Activated CD4-positive, CD25-positive, alpha-beta regulatory T cell treated with anti-CD3 and anti-CD28 coated beads, Interleukin-2, amount 50 U/mL, for 24 hours (primary cell): ENCODE measurements around the gene RAB22A.

ENCODE experiments used
- ATAC-seq, 2 donors: fragments of 150-1000 bp; cut with Tn5 transposase; one replicate each; pipeline ENCODE4 v1.10.0; 2021; ENCODE audit warnings: mild to moderate bottlenecking in 1 of 2, moderate library complexity in 1 of 2

The RAB22A gene

DNA sequence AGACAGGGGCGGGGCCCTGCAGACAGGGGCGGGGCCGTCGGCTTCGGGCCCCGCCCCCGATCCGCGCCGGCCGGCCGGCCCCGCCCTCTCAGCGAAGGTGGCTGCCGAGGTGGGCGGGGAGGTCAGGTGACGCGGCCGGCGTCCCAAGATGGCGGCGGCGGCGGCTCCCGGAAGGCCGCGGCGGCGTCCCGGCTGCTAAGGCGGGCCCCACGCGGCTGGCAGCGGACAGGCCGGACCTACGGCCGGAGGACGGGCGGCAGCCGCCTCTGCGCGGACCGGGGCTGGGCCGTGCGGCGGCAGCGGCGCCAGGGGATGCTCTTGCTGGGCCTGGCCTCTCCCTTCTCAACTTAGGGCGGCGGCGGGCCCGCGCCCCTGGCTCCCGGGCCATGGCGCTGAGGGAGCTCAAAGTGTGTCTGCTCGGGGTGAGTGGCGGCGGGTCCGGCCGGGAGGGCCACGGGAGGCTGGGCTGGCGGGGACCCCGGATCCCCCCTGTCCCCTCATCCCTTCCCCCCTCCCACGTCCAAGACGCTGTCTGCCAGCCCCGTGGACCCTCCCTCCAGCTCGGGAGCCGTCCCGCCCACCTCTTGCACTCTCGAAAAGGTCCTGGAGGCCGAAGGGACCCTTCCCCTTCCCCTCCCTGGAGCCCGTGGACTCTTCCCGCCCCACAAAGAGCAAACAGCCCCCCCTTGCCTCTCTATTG, at the start of gene RAB22A:
RAB22A (plus strand) TSS at position 125 of the 700 bp plus-strand sequence; CDS start at position 387, 262 bp downstream.
- peak; percentile 24 to 33 for ATAC-seq

GRCh38 chr20:58260006-58260405, 49.5 kb upstream of the RAB22A start:
- ATAC-seq = no peak

GRCh38 chr20:58261660-58262059, 47.9 kb upstream of the RAB22A start:
- no peak for ATAC-seq

- no peak for ATAC-seq
These were observed 45.2 kb upstream of the RAB22A start for GRCh38 chr20:58264271-58264670.

DNA sequence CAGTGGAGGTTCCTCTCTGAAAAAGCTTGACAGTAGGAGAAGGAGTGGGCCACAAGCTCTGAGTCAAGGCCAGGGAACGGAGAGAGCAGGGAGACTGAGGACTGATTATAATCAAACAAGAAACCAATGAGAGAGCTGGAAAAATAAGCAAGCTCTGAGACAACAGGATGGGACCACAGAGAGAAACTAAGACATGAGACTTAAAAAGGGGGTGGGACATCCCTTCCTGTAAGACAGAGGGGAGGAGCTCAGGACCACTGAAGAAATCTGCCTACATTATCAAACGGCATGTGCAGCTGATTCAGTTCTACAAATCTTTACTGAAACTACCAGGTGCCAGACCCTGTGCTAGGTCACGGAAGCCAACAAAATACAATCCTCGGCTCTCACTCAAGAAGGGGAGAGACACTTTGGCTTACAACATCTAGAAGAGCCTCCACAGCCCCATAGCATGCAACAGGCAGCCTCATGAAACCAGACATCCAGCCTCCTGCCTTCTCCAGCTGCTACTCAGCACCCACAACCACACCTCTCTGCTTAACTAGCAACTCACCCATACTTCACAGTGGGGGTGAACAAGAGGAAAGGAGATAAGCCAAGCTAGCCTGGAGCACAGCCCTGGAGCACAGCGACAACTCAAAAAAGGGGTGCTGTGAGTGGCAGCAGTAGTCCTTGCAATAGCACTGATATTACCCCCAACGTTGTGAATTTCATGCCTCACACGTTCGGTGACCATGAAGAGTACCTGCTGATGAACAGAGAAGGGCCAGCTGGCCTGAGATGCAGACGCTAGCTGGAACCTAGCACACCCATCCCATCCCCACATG, 41.9 kb upstream of the RAB22A start:
- ATAC-seq = no peak

DNA sequence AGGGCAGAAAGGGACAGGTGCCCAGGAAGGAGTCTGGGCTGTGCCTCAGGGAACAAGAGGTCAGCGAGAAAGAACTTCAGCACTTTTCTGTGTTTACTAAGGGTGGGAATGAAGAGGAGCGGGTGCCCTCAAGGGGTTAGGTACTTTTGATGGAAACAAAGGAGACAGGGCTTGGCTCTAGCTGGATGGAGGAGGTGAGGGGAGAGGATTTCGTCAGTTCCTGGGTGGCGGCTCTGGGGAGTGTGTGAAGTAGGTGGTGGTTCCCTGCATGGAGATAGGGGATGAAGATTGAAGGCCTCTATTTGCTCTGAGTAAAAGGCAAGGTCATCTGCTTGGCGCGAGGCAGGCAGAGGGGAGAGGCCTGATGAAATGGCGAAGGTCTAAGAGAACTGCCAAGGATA, 41.1 kb upstream of the RAB22A start:
- ATAC-seq = no peak

GRCh38 chr20:58268936-58269619, 40.4 kb upstream of the RAB22A start:
- no peak for ATAC-seq

- ATAC-seq = peak; percentile 93 to 98
These were observed 37.7 kb upstream of the RAB22A start for GRCh38 chr20:58271606-58272351.

DNA sequence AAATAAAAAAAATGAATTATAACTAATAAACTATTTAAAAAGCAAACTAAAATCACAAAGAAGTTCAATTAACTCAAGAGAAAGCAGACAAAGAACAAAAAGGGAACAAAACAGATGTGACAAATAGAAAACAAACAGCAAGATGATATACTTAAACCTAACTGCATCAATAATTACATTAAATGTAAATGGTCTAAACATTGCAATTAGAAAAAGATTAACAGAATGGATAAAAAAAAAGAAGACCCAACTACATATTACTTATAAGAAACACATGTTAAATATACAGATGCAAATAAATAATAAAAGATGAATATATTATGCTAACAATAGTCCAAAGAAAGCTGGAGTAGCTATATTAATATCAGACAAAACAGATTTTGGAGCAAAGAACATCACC, 35.1 kb upstream of the RAB22A start:
- ATAC-seq = no peak

- no peak for ATAC-seq
These were observed 32.4 kb upstream of the RAB22A start for GRCh38 chr20:58277107-58277506.

GRCh38 chr20:58277578-58278472, 31.7 kb upstream of the RAB22A start:
- ATAC-seq = no peak

DNA sequence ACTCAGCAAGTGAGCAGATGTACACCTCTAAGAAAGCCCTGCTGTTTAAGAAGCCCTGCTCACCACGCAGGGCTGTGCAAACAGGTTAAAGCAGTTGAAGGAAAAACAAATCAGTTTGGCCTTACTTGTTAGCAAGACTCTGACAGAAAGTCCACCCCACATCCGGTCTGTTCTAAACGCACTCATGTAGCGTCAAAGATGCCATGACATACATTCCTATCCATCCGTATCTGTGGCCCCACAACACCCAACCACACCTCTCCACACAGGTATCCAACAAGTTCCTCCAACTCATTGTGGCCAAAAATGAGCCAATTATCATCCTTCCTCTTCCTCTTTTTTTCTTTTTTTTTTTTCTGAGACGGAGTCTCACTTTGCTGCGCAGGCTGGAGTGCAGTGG, 22.8 kb upstream of the RAB22A start:
- no peak for ATAC-seq

- ATAC-seq = no peak
These were observed 21.9 kb upstream of the RAB22A start for GRCh38 chr20:58287638-58288037.

GRCh38 chr20:58289143-58289542, 20.4 kb upstream of the RAB22A start:
- no peak for ATAC-seq

DNA sequence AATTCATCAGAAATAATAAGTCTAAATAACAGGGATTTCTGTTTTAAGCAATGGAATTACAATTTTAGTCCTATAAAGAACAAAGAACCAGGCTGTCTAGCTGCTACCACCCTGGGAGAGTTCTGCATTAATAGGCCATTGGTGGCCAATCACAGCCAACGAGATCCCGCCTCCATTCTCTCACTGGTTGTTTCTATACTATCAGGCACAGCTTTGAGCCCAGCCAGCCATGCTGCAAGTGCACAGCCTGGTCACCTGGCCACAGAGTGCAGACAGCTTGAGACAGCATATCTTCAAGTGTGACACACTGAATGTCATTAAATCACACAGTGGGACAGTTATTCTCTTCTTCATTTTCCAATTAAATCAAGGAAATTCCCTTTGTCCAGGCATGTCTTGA, 16.1 kb upstream of the RAB22A start:
- no peak for ATAC-seq

GRCh38 chr20:58294497-58295455, 14.7 kb upstream of the RAB22A start:
- no peak for ATAC-seq

DNA sequence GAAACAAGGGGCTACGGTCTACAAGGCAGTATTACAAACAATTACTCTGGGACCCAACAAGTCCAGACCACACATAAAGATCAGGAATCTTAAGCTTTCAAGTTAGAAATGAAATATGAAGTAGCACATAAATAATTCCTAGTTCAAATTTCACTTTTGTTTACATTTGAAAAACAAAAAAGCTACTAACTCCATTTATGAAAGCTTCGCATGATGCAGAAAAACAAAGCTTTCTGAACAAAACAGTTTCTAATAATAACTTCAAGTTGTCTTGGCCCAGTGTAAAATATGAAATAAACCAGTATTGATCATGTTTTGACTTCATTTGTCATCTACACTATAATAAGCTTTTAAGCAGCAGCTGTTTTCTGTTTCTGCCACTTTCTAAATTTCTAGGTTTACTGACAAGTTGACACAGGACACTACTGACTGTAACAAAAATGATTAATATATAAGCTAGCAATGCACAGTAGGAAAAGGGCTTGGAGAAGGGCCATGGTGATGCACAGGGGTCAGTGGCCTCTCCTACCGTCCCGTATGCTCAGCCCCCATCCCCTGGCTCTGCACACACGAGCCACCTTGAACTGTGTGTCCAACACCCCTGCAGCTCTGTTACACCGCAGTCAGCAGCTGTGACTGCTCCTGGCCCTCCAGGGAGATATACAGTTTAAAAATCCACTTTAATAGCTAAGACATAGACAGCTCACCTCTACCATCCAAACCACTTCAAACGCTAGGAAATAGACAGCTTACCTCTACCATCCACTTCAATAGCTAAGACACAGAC, 13.3 kb upstream of the RAB22A start:
- ATAC-seq = no peak

DNA sequence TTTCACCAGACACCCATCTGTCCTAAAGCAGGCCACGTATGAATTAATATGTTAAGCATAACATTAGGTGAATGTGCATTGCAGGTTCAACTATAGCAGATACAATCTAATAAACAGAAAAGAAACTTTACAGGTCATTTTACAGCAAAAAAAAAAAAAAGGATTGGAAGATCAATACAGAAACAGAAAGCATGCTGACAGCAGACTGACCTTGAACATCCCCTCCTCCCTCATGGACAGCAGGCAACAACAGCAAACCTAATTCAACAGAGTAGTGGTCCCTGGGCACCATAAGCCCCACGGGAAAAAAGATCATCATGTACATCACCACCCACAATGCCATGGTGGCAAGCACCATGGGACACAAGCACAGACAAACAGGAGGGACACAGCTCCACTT, 12.1 kb upstream of the RAB22A start:
- no peak for ATAC-seq

- no peak for ATAC-seq
These were observed 9.2 kb upstream of the RAB22A start for GRCh38 chr20:58300321-58300720.

GRCh38 chr20:58303547-58303946, 6.0 kb upstream of the RAB22A start:
- ATAC-seq = no peak
